NCI-H446 (cell line): ENCODE measurements around the gene ARL15.
A peak's percentile ranks its signal among the peaks of the same experiment; 100 is the strongest.

Experiments
- DNase-seq, 2 experiments: peaks; one replicate each; lab custom pipeline; 2025; lab: John Stamatoyannopoulos, UW

The ARL15 gene

DNA sequence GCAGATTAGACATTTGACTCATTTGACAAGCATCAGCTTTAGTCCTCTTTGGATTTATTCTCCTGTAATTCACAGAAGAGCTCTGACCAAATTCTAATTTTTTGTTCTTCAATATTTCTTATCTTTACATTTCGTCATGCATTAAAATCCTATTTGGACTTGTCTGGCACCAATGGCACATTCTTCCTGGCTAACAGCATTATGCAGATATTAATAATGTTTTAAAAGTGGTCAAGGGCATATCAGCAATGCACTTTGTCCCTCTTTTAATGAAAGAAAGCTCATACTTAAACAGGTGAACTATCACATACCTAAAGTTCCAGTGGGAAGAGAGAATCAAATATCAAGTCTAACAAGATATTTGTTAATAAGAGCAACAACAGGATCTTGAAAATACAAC is 270.4 kb downstream of the ARL15 start:
- no peak for DNase-seq

DNA sequence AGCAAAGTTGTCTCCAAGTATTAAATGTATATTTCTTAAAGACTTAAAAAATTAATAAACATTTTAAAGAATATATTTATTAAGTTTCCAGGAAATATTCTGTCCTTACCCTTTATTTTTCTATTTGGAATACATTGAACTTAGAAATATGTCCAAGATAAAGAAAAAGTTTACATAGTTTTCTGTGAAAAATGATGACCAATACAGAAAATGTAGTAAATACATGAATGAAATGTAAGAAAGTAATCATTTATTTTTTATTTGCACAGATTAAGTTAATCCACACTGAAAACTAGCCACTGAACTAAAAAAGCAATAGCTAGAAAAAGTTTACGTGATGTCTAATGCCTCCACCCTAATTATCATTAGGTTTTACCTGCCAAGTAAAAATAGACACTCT is 273.2 kb downstream of the ARL15 start:
- no peak for DNase-seq

DNA sequence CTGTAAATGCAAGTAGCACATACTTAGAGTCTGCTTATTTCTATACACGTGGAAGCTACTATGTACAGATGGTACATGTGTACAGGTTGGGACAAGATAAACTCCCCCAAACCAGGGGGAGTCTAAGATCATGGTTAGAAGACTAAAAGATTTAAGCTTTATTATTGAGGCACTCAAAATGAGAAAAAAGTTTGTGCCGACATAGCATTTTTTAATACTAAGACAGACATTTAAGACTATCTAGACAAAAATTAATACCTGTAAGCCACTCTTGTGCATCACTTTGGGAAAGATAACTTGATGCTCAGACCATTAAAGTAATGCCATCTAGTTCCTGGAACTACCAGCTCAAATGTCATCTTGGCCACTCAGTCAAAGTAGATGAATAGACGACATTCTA is 279.4 kb downstream of the ARL15 start:
- no peak for DNase-seq

DNA sequence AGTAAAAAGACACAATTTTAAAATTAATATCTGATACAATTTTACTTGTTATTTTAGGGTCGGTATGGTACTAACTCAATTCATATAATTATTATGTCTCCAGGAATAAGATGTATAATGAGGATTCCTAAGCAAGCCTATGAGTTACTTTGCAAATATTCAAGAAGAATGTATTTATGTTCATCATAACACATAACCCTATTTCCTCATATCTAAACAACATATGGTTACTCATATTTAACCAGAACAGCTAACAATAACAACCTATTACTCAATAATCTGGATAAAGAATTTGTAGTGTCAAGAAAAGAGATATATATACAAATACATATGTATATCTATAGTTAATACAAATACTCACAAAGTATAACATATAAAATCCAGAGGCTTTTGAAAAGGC is 285.9 kb downstream of the ARL15 start:
- DNase-seq, result no peak

GRCh38 chr5:54022223-54022622 is 288.1 kb downstream of the ARL15 start:
- no peak for DNase-seq

DNA sequence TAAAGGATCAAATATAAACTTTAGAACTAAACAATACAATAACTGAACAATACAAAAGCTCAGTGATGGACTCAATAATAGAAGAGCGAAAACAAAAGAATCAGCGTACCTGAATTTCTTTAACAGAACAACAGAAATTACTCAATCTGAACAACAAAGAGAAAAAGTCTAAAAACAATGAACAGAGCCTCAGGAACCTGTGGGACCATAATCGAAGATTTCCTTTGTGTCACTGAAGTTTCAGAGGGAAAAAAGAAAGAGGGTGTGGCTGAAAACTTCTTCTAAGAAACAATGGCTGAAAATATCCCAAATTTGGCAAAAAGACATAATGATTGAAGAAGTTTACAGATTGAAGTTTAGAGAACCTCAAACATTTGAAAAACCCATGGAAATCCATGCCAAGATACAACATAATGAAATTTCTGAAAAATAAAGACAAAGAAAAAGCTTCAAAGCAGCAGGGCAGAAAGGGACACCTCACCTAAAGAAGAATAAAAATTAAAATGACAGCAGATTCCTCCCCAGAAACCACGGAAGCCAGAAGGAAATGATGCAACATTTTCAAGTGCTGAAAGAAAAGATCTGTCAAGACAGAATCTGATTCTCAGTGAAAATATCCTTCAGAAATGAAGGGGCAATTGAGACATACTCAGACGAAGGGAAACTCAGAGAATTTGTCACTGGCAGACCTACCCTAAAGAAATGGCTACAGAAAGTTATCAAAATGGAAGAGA is 288.8 kb downstream of the ARL15 start:
- DNase-seq, result no peak

- DNase-seq, result no peak
Observed at GRCh38 chr5:54018438-54018837, 291.9 kb downstream of the ARL15 start.

- DNase-seq, result no peak
Observed at GRCh38 chr5:54017580-54017979, 292.8 kb downstream of the ARL15 start.

DNA sequence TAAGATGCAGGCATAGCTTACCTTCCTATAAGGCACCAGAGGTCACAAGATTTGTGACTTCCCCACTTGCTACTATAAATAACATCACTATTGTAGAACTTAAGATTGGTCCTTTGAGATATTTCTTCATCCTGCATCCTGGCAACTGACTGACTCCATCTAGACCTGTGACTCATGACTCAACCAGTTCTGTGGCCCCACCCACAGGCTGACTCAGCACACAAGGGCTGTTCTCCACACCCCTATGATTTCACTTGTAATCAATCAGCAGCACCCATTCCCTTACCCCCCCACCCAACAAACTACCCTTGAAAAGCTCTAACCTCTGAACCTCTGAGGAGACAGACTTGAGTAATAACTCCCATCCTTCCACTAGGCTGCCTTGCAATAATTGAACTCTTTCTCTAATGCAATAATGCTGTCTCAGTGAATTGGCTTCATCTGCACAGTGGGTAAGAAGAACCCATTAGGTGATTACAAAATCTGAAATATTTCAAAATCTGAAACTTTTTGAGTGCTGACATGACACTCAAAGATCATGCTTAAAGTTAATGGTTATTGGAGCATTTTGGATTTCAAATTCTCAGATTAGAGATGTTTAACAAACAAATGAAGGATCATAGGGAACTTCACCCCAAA is 296.7 kb downstream of the ARL15 start:
- DNase-seq, result no peak

GRCh38 chr5:54009828-54010227 is 300.5 kb downstream of the ARL15 start:
- no peak for DNase-seq

DNA sequence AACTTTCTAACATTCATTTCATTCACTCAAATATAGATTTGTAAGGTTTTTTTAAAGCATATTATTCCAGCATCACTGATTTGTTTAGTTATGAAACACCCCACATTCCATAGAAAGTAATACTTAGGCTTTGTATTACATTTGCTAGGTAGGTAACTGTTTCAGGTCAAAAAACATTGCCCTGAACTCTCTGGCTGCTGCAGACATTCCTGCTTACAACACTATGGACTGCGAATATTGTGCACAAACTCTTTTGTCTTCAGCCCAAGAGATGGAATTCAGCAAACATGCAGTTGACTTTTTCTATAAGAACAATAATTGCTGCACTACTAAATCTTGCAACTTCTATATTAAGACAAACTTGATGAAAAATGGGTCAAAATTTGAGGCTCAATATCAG is 301.0 kb downstream of the ARL15 start:
- no peak for DNase-seq

DNA sequence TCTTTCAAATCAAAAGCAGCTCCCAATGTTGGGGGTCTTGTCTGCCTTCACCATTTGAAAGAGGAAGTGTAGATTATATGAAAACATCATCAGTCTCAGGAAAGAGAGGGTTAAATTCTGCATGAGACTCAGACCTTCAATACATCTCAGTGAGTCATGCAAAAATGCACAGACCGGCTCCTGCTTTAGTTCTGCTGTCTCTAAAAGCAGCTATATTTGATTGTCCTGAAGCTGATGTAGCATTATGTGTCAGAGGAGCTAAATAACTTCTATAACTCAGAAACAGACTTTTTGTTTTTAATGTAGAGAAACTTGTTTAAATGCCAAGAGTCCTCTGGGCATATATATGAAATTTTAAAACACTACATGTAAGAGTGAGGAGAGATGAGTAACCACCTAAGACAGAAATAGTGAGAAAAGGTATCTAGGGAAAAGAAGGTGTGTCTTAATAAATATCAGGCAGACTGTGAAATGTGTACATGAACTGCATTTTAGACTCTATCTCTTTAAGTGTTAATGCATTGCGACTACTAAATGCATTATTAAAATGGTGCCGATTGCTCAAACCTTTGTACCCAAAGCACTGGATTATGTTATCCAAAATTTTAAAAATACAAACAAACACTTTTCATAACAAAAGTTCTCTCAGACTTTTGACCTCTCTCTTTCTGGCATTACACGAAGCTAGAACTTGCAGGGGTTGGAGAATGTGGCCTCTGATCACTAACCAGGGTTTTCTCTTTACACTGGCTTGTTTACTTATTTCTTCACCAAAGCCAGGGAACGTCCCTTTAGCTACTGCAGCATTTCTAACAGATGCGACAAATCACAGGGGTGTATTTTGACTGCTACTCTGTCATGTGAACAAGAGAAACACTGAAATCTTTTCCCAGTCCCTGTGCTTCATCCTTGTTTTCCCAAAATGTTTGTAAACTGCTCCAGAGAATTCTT is 302.3 kb downstream of the ARL15 start:
- no peak for DNase-seq

DNA sequence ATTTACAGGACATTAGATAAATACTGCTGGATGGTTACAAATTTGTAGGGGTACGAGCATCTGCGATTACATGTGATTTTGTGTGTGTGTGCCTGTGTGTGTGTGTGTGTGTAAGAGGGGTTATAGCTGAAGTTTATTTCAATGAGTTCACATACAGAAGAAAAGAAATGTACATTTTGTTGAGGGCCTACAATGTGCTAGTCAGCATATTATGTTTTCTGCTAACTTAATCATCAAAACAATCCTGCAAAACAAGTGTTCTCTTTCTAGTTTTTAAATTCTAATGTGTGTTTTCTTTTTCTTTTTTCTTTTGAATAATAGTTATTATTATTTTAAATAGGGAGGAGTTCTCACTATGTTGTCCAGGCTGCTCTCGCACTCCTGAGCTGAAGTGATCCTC is 305.7 kb downstream of the ARL15 start:
- DNase-seq, result no peak

DNA sequence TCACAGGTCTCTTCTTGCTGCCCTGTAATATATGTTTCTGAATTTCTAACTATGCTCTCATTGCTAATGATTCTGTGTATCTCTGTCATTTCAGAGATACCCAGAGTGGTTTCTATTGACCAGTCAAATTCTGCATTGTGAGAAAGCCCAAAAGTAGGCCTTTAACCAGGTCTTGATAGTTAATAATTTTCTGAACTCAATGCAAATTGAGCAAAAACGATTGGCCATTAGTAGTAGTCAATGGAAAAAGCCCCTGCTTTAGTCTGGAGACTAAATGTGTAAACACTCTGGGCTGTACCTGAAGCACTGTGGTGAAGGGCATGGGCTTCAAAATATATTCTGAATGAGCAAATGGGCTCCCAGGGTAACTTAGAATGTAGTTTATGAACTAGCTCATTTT is 307.6 kb downstream of the ARL15 start:
- no peak for DNase-seq

DNA sequence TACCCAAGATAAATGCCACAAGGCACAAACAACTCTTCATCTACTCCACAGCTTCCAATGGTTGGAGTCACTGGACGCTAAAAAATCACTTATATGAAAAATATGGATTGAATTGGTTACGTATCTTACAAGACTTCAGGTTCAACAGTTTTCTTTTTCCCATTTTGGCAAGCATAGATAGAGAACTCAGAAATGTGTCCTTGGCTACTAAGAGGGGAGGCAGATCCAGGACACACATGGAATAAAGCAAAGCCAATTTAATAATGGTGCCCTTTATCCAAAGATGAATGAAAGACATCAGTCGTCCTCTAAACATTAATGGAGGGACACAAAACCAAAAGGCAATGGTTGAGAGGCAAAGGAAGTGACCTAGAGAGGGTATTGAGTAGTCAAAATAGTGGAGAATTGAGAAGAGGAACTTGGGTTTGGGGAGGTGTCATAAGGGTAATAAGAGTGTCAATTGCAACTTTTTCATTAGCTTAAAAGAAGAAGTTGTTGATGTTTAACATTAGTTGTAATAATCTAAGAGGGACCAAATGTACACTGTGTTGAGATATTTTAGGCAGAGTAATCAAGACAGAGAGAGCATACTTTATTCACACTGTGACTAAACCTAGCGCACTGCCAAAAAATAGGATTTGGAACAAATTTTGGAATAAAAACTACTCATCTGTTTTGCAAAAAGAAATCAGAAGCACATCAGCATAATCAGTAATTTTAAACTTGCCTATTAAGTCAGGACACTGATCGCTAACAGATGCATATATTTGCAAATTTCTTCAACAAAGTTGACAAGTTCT is 308.2 kb downstream of the ARL15 start:
- no peak for DNase-seq

GRCh38 chr5:54000011-54000410 is 310.4 kb downstream of the ARL15 start:
- DNase-seq, result no peak

DNA sequence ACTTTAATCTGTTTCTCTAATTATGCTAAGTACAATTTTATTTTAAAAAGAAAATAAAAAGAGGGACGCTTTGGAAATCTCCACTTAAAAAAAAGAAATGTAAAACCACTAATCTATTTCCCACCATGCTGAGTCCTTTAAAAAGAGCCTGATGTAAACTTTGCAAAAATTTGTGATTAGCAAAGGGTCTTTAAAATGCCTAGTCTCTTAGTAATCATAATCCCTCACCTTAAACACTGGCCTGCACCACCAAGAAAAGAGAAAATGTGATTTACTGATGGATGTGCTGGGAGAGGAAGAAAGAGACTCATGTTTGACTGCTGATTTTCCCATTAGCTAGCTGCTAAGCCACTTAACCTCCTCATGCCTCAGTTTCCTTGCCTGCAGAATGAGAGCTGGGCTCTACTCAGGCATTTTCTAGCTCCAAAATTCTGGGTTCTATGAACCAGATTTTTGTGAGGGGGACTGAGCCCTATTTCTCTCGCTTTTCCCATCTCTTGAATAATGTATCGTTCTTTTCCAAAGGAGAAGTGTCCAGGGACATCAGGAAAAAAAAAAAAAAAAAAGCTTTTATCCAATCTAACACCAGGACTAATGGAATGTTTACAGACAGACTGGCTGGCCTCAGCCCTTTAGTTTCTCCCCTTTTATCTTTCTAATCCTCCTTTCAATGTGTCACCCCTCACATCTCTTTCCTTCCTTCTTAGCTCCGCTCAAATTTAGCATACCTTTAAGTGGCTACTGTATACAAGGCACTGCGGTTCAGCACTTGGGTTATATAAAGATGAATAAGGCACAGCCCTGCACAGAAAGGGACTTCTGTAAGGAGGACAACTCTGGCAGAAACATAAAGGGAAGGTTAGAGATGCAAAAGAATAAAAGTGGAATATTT is 312.4 kb downstream of the ARL15 start:
- no peak for DNase-seq

DNA sequence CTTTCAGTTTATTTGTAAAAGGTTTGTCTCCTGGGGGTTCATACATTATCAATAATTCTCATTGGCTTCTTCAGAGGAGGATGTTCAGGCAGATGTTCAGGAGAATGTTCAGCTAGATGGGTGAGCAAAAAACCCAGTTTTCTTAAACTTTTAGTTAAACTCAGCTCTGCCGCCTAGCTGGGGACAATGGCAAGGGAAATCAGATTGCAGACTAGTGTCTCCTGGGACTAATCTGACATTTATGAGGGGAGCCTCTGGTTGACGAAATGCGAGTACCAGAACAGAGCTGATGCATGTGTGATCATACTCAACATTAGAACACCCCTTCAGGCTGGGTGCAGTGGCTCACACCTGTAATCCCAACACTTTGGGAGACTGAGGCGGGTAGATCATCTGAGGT is 314.4 kb downstream of the ARL15 start:
- no peak for DNase-seq

DNA sequence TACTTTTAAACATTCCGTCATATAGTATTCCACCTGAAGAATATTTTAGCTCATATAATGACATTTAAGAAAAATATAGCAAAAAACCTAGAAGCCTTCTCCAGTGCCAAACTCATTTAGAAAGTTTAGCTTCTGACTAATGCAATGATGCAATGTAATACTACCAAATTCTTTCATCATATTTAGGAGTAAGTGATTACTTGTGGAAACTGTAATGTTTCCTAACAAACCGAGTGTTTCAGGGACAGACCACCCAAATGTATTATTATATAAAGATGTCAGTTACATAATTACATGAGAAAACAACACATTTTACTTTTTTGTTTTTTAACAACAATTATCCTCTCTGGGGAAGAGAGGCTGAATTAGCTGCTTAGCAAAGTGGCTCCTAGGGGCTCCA is 316.2 kb downstream of the ARL15 start:
- DNase-seq, result no peak

DNA sequence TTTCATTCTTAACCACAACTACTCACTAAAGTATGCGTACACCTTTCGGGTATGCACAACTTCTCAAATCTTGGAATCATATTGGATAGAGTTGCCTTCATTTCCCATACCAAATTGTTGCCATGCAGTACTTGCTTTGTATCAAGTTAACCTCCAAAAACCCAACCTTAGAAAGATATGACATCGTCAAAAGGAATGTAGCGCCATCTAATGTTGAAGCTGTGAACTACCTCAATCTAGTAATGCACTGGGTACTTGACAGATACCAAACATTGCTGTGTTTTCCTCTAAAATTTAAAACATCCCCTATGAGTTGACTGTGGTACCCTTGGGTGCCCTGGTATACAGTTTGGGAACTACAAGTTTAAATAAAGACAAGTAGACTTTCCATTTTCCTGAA is 318.4 kb downstream of the ARL15 start:
- peak in 1 of 2 experiments; percentile 9 for DNase-seq

DNA sequence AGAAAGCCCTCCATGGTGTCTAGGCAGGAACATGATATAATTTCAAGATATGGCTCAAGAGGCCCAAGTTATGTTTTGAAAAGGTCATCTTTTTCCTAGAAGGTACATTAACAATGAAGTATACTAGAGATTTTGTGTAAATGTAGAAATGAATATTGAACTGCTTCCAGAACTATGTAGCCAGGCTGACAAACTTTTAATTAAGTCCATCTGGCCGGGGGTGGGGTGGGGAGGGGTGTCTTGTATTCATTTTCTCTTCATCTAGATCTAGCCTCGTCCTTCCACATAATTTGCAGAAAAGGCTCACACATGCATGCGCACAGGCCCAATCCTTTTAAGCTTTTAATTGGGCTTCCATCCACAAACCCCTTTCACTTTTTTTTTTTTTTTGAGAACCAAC is 323.3 kb downstream of the ARL15 start:
- DNase-seq, result no peak
